GM19324 (cell line): ENCODE results near the gene NPIPA2.
"Not testable (repeated sequence)": the region's sequence is repeated elsewhere in the genome, so short reads cannot be mapped to it uniquely, and the experiment has no call there.

Experiments used
- ATAC-seq: cut with Tn5 transposase; IDR thresholded peaks from one replicate; pipeline ENCODE4 v1.9.1; 2021; ENCODE audit warnings: mild to moderate bottlenecking, moderate library complexity; ENCODE audit not compliant: unreplicated experiment, low FRiP score

Gene NPIPA2

GRCh38 chr16:14742273-14743128, at the start of gene NPIPA2:
TSS of gene NPIPA2 (plus strand) at chr16:14742533. CDS start at chr16:14748066, 5,533 bp downstream.
- peak; percentile 99 for ATAC-seq

- ATAC-seq = not testable (repeated sequence)
Observed at GRCh38 chr16:14694129-14694528, 48.2 kb upstream of the NPIPA2 start, which contains the start of gene PLA2G10. TSS of gene PLA2G10 (minus strand) at chr16:14694308. CDS start at chr16:14694229, 79 bp downstream.

GRCh38 chr16:14701859-14702258, 40.5 kb upstream of the NPIPA2 start:
- ATAC-seq = not testable (repeated sequence)

- not testable (repeated sequence) for ATAC-seq
Observed at GRCh38 chr16:14702672-14703071, 39.7 kb upstream of the NPIPA2 start.

GRCh38 chr16:14703156-14704011, 38.9 kb upstream of the NPIPA2 start, which contains the start of gene NPIPA3:
TSS of gene NPIPA3 (plus strand) at chr16:14703411. CDS start at chr16:14708944, 5,533 bp downstream.
- ATAC-seq = peak; percentile 99

- ATAC-seq = not testable (repeated sequence)
Observed at GRCh38 chr16:14733233-14733632, 9.1 kb upstream of the NPIPA2 start.

GRCh38 chr16:14740832-14741385, 1.4 kb upstream of the NPIPA2 start:
- not testable (repeated sequence) for ATAC-seq

GRCh38 chr16:14741794-14742193, 539 bp upstream of the NPIPA2 start:
- ATAC-seq = peak; percentile 14

- ATAC-seq = not testable (repeated sequence)
Observed at GRCh38 chr16:14773654-14774053, 31.3 kb downstream of the NPIPA2 start.

- ATAC-seq = not testable (repeated sequence)
Observed at GRCh38 chr16:14775624-14776023, 33.3 kb downstream of the NPIPA2 start.

- not testable (repeated sequence) for ATAC-seq
Observed at GRCh38 chr16:14776763-14777162, 34.4 kb downstream of the NPIPA2 start.

- not testable (repeated sequence) for ATAC-seq
Observed at GRCh38 chr16:14779368-14779877, 37.1 kb downstream of the NPIPA2 start.

- ATAC-seq = not testable (repeated sequence)
Observed at GRCh38 chr16:14786180-14786579, 43.8 kb downstream of the NPIPA2 start.

GRCh38 chr16:14789577-14789976, 47.2 kb downstream of the NPIPA2 start:
- not testable (repeated sequence) for ATAC-seq

GRCh38 chr16:14790320-14790956, 48.1 kb downstream of the NPIPA2 start:
- ATAC-seq = not testable (repeated sequence)

GRCh38 chr16:14792914-14793313, 50.6 kb downstream of the NPIPA2 start:
- not testable (repeated sequence) for ATAC-seq

GRCh38 chr16:14797558-14797957, 55.2 kb downstream of the NPIPA2 start:
- not testable (repeated sequence) for ATAC-seq

- not testable (repeated sequence) for ATAC-seq
Observed at GRCh38 chr16:14803577-14803976, 61.2 kb downstream of the NPIPA2 start.

GRCh38 chr16:14807184-14807678, 64.9 kb downstream of the NPIPA2 start:
- not testable (repeated sequence) for ATAC-seq
